Mesenchymal stem cell (in vitro differentiated cells and primary cell): ENCODE results near the gene BTNL2.
A peak's percentile ranks its signal among the peaks of the same experiment; 100 is the strongest.

Experiments used
- DNase-seq: peaks from one replicate; pipeline ENCODE4 v3.0.0-alpha.2; 2013
- H2AFZ ChIP-seq: one replicate; pipeline ENCODE4 v1.6.1; 2013; ENCODE audit warnings: low read depth, mild to moderate bottlenecking, control low read depth, inconsistent platforms, low read length, moderate library complexity
- H2AK5ac ChIP-seq: 2 replicates; pipeline ENCODE4 v1.6.1; 2013; ENCODE audit warnings: low read length, moderate library complexity, mild to moderate bottlenecking, inconsistent platforms; ENCODE audit not compliant: severe bottlenecking
- H2BK120ac ChIP-seq: one replicate; pipeline ENCODE4 v1.6.1; 2013; ENCODE audit warnings: low read depth, mild to moderate bottlenecking, inconsistent platforms, low read length, moderate library complexity
- H2BK12ac ChIP-seq, 2 experiments: one replicate each; pipeline ENCODE4 v1.6.1; 2013; ENCODE audit warnings: inconsistent platforms in 2 of 2, low read length in 2 of 2, mild to moderate bottlenecking in 2 of 2, moderate library complexity in 2 of 2, control low read depth in 1 of 2
- H2BK15ac ChIP-seq: one replicate; pipeline ENCODE4 v1.6.1; 2013; ENCODE audit warnings: mild to moderate bottlenecking, low read depth, inconsistent platforms; ENCODE audit not compliant: poor library complexity, severe bottlenecking
- H2BK5ac ChIP-seq: 2 replicates; pipeline ENCODE4 v1.6.1; 2013; ENCODE audit warnings: low read depth, mild to moderate bottlenecking, low read length, control low read depth, inconsistent platforms; ENCODE audit not compliant: poor library complexity, severe bottlenecking
- H3K14ac ChIP-seq, 2 experiments: one replicate each; pipeline ENCODE4 v1.6.1; 2013; ENCODE audit warnings: inconsistent platforms in 2 of 2, low read length in 2 of 2, control low read depth in 1 of 2, mild to moderate bottlenecking in 1 of 2, moderate library complexity in 1 of 2
- H3K18ac ChIP-seq, 2 experiments: one replicate each; pipeline ENCODE4 v1.6.1; 2013; ENCODE audit warnings: inconsistent platforms in 2 of 2, low read length in 2 of 2, control low read depth in 1 of 2, low read depth in 1 of 2, mild to moderate bottlenecking in 1 of 2
- H3K23ac ChIP-seq, 2 experiments: one replicate each; pipeline ENCODE4 v1.6.1; 2013; ENCODE audit warnings: inconsistent platforms in 2 of 2, low read length in 2 of 2, mild to moderate bottlenecking in 2 of 2, moderate library complexity in 2 of 2, control low read depth in 1 of 2
- H3K27ac ChIP-seq: 2 replicates; pipeline ENCODE4 v1.5.1; 2013; ENCODE audit warnings: mild to moderate bottlenecking, moderate library complexity, low read length, control low read depth, inconsistent platforms; ENCODE audit not compliant: poor library complexity, severe bottlenecking
- H3K27me3 ChIP-seq, 2 experiments: 2 replicates each; pipeline versions ENCODE4 v1.6.1 to v1.7.0; 2013; ENCODE audit warnings: low read length in 2 of 2, mild to moderate bottlenecking in 2 of 2, moderate library complexity in 2 of 2, control low read depth in 1 of 2, inconsistent platforms in 1 of 2; ENCODE audit not compliant: control insufficient read depth in 1 of 2, insufficient read depth in 1 of 2
- H3K36me3 ChIP-seq, 2 experiments: 2 replicates each; pipeline versions ENCODE4 v1.6.1 to v1.7.0; 2013; ENCODE audit warnings: low read length in 2 of 2, control low read depth in 1 of 2, inconsistent platforms in 1 of 2, low read depth in 1 of 2, mild to moderate bottlenecking in 1 of 2; ENCODE audit not compliant: insufficient read depth in 2 of 2, control insufficient read depth in 1 of 2
- H3K4ac ChIP-seq, 2 experiments: one replicate each; pipeline ENCODE4 v1.6.1; 2013; ENCODE audit warnings: inconsistent platforms in 2 of 2, low read length in 2 of 2, mild to moderate bottlenecking in 2 of 2, moderate library complexity in 2 of 2, control low read depth in 1 of 2, low read depth in 1 of 2
- H3K4me1 ChIP-seq: 2 replicates; pipeline ENCODE4 v1.6.1; 2013; ENCODE audit warnings: low read depth, low read length, control low read depth; ENCODE audit not compliant: control insufficient read depth, insufficient read depth
- H3K4me2 ChIP-seq: 2 replicates; pipeline ENCODE4 v1.6.1; 2013; ENCODE audit warnings: low read length, mild to moderate bottlenecking, inconsistent platforms; ENCODE audit not compliant: poor library complexity, severe bottlenecking
- H3K4me3 ChIP-seq, 2 experiments: 2 replicates each; pipeline versions ENCODE4 v1.5.1 to v1.7.0; 2013; ENCODE audit warnings: low read length in 2 of 2, mild to moderate bottlenecking in 2 of 2, control low read depth in 1 of 2, low read depth in 1 of 2; ENCODE audit not compliant: insufficient read depth in 1 of 2
- H3K79me1 ChIP-seq: replicated peaks from 2 replicates; pipeline ENCODE4 v1.6.1; 2013; ENCODE audit warnings: mild to moderate bottlenecking, control low read depth, low read length, inconsistent platforms; ENCODE audit not compliant: poor library complexity, severe bottlenecking
- H3K9ac ChIP-seq: 2 replicates; pipeline ENCODE4 v1.7.0; 2013; ENCODE audit warnings: mild to moderate bottlenecking, low read length, moderate library complexity
- H3K9me3 ChIP-seq: 2 replicates; pipeline ENCODE4 v1.7.0; 2013; ENCODE audit warnings: mild to moderate bottlenecking, low read length; ENCODE audit not compliant: control insufficient read depth
- H4K8ac ChIP-seq: one replicate; pipeline ENCODE4 v1.6.1; 2013; ENCODE audit warnings: inconsistent platforms, mild to moderate bottlenecking, low read length, moderate library complexity
- H4K91ac ChIP-seq: one replicate; pipeline ENCODE4 v1.6.1; 2013; ENCODE audit warnings: mild to moderate bottlenecking, low read length, inconsistent platforms
- WGBS: methylation state at CpG from one replicate; pipeline ENCODE4 v1.1.7; 2013; ENCODE audit warnings: mixed read lengths; 5-methylcytosine and 5-hydroxymethylcytosine counted together

The BTNL2 gene

GRCh38 chr6:32397252-32397920 lies 9.6 kb downstream of the BTNL2 start:
- Histone ChIP-seq H2AK5ac (no peak overlapping the region), H3K9ac (no peak overlapping the region), H2BK12ac (no peak overlapping the region), H3K4ac (no peak overlapping the region), H4K8ac (no peak overlapping the region), H2BK15ac (no peak overlapping the region), H3K14ac (no peak overlapping the region), H3K79me1 (no peaks in the 10 kb centered on the region), H4K91ac (no peak overlapping the region), H3K27ac (no peak overlapping the region), H3K27me3 (peaks cover 11 to 16% of the 10 kb centered on the region in 2 experiments), H3K4me1 (no peaks in the 10 kb centered on the region), H3K18ac (no peak overlapping the region), H3K4me3 (no peak overlapping the region), H2BK120ac (no peak overlapping the region), H3K23ac (no peak overlapping the region), H3K4me2 (no peak overlapping the region), H2BK5ac (no peak overlapping the region), H2AFZ (no peak overlapping the region), H3K9me3 (no peaks in the 10 kb centered on the region), H3K36me3 (no peaks in the 10 kb centered on the region)
- no peak for DNase-seq
- 85% methylated on average over 4 of the region's 7 CpGs for WGBS

DNA sequence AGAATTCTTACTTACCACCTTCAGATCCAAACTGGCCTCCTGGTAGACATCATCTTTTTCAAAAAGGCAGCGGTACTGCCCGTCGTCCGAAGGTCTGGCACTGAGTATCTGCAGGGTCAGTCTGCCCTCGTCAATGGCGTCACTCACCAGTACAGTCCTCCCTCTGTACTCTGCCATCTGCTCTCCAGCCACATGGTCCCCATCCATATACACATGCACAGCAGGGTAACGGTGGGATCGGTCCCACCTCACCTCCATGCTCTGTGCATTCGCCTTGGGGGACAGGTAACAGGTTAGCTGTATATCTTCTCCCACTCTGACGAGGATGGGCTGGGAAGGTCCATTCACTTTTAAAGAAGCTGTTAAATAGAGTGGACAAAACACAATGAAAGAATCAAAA lies 11.0 kb downstream of the BTNL2 start:
- Histone ChIP-seq H3K4me2 (no peak overlapping the region), H4K8ac (no peak overlapping the region), H2BK120ac (no peak overlapping the region), H3K4me1 (no peaks in the 10 kb centered on the region), H3K9ac (no peak overlapping the region), H3K14ac (no peak overlapping the region), H2AK5ac (no peak overlapping the region), H2AFZ (no peak overlapping the region), H3K4me3 (no peak overlapping the region), H4K91ac (no peak overlapping the region), H2BK5ac (no peak overlapping the region), H3K79me1 (no peaks in the 10 kb centered on the region), H3K36me3 (no peaks in the 10 kb centered on the region), H2BK15ac (no peak overlapping the region), H2BK12ac (no peak overlapping the region), H3K27ac (no peak overlapping the region), H3K23ac (no peak overlapping the region), H3K4ac (no peak overlapping the region), H3K18ac (no peak overlapping the region), H3K9me3 (no peaks in the 10 kb centered on the region), H3K27me3 (peaks cover 8 to 11% of the 10 kb centered on the region in 2 experiments)
- DNase-seq, result no peak
- 92% methylated on average over 8 of the region's 10 CpGs for WGBS

DNA sequence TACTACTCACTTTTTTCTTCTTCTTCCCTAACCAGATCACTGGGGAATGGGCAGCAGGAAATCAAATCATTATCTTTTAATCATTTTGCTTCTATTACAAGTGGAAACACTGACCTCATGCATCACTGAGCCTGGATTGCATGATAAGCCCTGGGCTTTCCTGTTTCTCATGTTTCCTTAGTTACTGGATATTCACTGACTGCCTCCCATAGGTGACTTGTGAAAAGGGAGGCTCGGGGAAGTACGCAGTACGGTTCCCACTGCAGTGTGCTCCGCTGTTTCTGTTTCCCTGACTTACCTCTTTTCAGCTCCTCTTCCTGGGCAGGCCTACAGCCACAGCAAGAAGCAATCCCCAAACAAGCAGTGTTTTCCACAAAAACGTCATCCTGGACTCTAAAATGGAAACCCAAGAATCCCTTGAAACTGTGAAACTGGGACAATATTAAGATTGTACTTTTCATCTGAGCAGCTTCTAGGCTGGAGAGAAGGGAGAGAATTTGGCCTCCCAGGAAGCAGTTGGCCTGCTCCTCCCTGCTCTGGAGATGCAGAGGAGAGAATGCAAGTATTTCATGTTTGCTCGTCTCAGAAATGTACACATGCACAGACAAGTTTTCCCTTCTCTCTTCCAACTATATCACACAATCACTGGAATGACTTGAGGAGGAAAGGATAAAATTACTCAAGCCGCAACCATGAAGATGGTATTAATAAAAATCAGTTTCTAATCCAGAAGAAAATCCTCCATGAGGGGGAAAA lies 13.1 kb downstream of the BTNL2 start:
- no peaks in the 10 kb centered on the region for H3K79me1 ChIP-seq
- no peak overlapping the region for H2BK120ac ChIP-seq
- no peak overlapping the region for H2BK15ac ChIP-seq
- no peak overlapping the region for H4K91ac ChIP-seq
- H3K14ac ChIP-seq, result no peak overlapping the region
- H3K9ac ChIP-seq, result peak overlapping the region; percentile 73
- no peak overlapping the region for H3K18ac ChIP-seq
- no peak overlapping the region for H2BK5ac ChIP-seq
- DNase-seq, result peak; percentile 29
- no peak overlapping the region for H2BK12ac ChIP-seq
- H3K36me3 ChIP-seq, result no peaks in the 10 kb centered on the region
- H3K9me3 ChIP-seq, result no peaks in the 10 kb centered on the region
- H3K27ac ChIP-seq, result no peak overlapping the region
- H3K4ac ChIP-seq, result no peak overlapping the region
- peaks cover 3 to 5% of the 10 kb centered on the region in 2 experiments for H3K27me3 ChIP-seq
- no peak overlapping the region for H4K8ac ChIP-seq
- H3K23ac ChIP-seq, result no peak overlapping the region
- no peaks in the 10 kb centered on the region for H3K4me1 ChIP-seq
- H3K4me2 ChIP-seq, result no peak overlapping the region
- no peak overlapping the region for H3K4me3 ChIP-seq
- H2AFZ ChIP-seq, result no peak overlapping the region
- H2AK5ac ChIP-seq, result no peak overlapping the region
- WGBS, result 54% methylated on average over 4 of the region's 7 CpGs

DNA sequence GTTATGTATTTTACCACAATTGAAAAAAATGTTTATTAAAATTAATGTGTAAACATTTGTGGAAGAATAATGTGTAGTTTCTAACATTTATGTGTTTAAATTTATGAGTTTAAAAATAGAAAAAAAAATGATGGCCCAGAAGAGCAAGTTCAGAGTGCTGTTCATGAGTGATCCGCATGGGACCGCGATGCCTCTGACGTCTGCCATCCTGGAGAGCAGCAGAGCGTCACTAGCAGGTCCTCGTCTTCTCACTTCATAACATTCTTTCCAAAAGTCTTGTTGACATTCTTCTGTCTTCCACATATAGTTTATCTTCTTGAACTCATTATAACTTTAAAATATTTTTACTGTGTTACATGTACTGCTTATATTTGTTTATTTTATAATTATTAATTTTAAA lies 15.5 kb downstream of the BTNL2 start:
- H2BK5ac ChIP-seq, result no peak overlapping the region
- no peak for DNase-seq
- H3K4ac ChIP-seq, result no peak overlapping the region
- H3K4me3 ChIP-seq, result no peak overlapping the region
- H3K9me3 ChIP-seq, result no peaks in the 10 kb centered on the region
- H2BK15ac ChIP-seq, result no peak overlapping the region
- H3K36me3 ChIP-seq, result no peaks in the 10 kb centered on the region
- H3K4me1 ChIP-seq, result no peaks in the 10 kb centered on the region
- H3K4me2 ChIP-seq, result no peak overlapping the region
- no peak overlapping the region for H3K23ac ChIP-seq
- H4K8ac ChIP-seq, result no peak overlapping the region
- no peak overlapping the region for H2BK120ac ChIP-seq
- no peak overlapping the region for H3K27ac ChIP-seq
- H3K79me1 ChIP-seq, result no peaks in the 10 kb centered on the region
- peaks cover 14% of the 10 kb centered on the region in 2 experiments for H3K27me3 ChIP-seq
- no peak overlapping the region for H2BK12ac ChIP-seq
- H3K9ac ChIP-seq, result no peak overlapping the region
- WGBS, result 93% methylated on average over 5 of the region's 6 CpGs
- no peak overlapping the region for H2AFZ ChIP-seq
- H4K91ac ChIP-seq, result no peak overlapping the region
- H2AK5ac ChIP-seq, result no peak overlapping the region
- H3K14ac ChIP-seq, result no peak overlapping the region
- H3K18ac ChIP-seq, result no peak overlapping the region
